SIG-M5 (cell line): ENCODE data around the gene SGK2.
A peak's percentile ranks its signal among the peaks of the same experiment; 100 is the strongest.

ENCODE experiments used
- DNase-seq: peaks from one replicate; lab custom pipeline; 2025; lab: John Stamatoyannopoulos, UW

SGK2 gene

DNA sequence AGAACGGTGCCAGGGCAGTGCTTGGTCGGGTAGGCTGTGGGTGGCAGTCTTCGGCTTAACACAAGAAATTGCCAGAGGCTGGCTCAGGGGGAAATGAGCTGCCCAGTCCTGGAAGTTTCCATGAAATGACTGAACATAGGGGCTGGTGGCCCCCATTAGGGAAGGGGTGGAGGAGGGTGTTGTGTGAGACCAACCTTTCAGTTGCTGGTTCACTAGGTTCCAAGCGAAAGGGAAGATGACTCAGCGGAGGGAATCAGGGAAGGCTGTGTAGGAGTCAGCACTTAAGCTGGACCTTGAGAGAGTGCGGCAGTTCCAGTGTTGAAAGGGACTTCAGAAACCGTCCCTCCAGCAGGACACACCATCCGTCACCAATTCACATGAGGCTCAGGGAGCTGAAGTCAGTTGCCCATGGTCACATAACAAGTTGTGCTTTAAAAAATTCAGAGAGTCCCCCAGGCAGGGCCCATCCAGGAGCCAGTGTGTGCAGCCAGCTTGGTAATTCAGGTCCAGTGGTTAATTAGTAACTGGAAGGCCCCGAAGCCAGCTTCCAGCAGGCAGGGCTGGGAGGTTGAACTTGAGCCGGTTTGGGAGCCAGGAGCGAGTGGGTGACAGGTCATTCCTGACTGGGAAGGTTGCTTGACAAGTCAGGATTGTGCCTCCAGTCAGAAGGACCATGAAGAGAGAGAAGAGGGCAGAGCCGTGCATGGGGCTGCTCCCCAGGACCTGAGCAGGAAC, at the start of gene SGK2:
SGK2 (plus strand) TSS at position 616 of the 735 bp plus-strand sequence. CDS start 7,469 bp downstream, outside the sequence.
- DNase-seq, result no peak

- DNase-seq, result no peak
Measured at GRCh38 chr20:43511879-43512278, 46.9 kb upstream of the SGK2 start.

- no peak for DNase-seq
Measured at GRCh38 chr20:43513372-43513930, 45.4 kb upstream of the SGK2 start.

- DNase-seq, result peak; percentile 83
Measured at GRCh38 chr20:43513931-43514647, 44.7 kb upstream of the SGK2 start.

- no peak for DNase-seq
Measured at GRCh38 chr20:43514648-43514999, 44.2 kb upstream of the SGK2 start.

GRCh38 chr20:43515628-43516027, 43.2 kb upstream of the SGK2 start:
- no peak for DNase-seq

- DNase-seq, result no peak
Measured at GRCh38 chr20:43516251-43516824, 42.5 kb upstream of the SGK2 start.

DNA sequence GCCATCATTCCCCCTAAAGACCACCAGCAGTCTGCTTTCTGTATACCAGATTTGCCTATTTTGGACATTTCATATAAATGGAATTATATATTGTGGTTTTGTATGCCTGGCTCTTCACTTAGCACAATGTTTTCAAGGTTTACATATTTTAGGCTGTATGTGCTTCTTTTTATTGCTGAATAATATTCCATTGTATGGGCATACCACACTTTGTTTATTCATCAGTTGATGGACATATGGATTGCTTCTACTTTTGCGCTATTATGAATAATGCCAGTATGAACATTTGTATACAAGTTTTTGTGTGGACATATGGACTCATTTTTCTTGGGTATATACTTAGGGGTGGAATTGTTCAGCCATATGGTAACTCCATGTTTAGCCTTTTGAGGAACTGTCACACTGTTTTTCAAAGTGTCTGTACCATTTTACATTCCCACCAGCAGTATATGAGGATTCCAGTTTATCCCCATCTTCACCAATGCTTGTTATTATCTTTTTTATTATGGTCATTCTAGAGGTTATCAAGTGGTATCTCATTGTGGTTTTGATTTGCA, 38.7 kb upstream of the SGK2 start:
- no peak for DNase-seq

- no peak for DNase-seq
Measured at GRCh38 chr20:43525021-43525420, 33.8 kb upstream of the SGK2 start.

- DNase-seq, result no peak
Measured at GRCh38 chr20:43528258-43528875, 30.5 kb upstream of the SGK2 start.

GRCh38 chr20:43529051-43529450, 29.8 kb upstream of the SGK2 start:
- DNase-seq, result no peak

- DNase-seq, result no peak
Measured at GRCh38 chr20:43529457-43530153, 29.2 kb upstream of the SGK2 start.

DNA sequence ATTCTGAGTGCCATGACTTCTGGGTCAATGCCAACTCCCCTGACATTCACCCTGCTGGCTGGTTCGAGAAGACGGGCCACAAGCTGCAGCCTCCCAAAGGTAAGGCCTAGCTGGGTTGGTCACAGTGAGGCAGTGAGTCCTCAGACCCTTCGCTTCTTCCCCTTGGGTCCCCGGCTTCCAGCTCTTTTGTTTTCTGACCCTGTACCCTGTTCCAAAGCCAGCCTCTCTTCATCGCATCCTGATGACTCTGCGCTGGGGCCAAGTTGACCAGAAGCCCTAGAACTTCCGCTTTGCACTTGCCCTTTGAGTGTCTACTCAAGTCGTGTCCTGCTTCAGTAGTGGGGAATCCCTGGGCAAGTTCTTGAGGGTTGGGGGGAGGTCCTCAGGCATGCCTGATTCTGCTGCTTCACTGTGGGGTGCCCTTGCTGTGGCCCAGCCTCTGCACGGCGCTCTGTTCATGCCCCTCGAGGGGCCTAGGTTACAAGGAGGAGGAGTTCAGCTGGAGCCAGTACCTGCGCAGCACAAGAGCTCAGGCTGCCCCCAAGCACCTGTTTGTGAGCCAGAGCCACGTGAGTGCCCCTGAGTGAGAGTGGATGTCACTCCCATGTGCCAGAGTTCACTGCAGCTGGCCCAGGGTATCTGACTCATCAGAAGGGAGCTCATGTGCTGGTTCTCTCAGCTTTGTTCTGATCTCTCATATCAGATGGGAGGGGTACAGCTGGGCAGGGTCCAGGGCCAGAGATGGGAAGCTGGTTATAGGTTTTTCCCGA, 28.3 kb upstream of the SGK2 start:
- DNase-seq, result no peak

DNA sequence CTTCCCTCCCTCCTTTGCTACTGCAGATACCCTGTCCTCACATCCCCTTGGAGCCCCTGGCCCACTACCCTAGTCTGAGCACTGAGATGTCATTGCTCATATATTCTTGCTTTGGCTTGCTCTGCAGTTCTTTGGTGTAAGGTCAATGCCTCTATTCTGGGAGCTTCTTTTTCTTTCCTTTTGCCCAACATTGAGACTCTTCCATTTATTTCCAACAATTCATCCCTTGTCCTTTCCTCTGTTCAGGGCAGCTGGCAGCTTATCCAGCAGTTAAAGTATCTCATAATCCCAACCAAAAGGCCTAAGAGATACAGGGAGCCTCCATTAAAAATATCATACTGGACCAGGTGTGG, 27.8 kb upstream of the SGK2 start:
- DNase-seq, result no peak

DNA sequence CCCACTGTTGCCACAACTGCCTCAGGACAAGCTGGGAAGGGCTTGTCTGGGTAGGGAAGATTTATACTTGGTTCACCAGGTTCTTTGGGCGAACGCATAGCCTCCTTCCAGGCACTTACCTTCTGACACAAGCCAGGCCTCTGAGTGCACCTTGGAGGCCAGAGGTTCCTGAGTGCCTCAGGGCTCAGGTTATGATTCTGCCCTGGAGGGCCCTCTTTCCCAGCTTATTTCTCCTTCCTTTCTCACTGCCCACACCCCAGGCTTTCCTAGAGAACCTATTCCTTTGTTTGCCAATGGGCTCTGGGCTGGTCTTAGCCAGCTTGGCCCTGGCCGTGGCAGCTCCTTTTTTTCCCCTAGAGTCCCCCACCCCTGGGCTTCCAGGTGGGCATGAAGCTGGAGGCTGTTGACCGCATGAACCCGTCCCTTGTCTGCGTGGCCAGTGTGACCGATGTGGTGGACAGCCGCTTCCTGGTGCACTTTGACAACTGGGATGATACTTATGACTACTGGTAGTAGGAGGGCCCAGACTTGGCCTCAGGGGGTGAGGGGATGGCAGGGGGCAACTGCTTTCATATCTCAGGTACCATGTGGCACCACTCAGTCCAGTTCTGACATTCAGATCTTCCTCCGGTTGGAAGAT, 26.3 kb upstream of the SGK2 start:
- no peak for DNase-seq

DNA sequence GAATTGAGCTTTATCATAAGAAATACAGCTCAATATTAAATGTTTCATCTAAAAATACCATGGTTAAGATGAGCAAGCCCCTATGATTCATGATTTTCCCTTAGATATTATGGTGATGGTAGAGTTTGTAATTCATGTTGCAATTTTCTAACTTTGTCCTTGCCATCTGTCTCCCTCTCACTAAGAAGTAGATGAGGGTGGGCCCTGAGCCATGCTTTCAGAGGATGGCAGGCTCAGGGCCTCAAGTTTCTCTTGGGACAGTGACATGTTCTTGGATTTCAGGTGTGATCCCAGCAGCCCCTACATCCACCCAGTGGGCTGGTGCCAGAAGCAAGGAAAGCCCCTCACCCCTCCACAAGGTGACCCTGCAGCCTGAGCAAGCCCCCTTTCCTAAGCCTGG, 25.8 kb upstream of the SGK2 start:
- DNase-seq, result no peak

GRCh38 chr20:43534016-43534415, 24.8 kb upstream of the SGK2 start:
- no peak for DNase-seq

- no peak for DNase-seq
Measured at GRCh38 chr20:43534791-43535350, 24.0 kb upstream of the SGK2 start.

- DNase-seq, result no peak
Measured at GRCh38 chr20:43535370-43536004, 23.3 kb upstream of the SGK2 start.
